AG10803 (cell line): ENCODE data around the gene ITPR1.

Experiments used
- DNase-seq: peaks from one replicate; pipeline ENCODE4 v3.0.0; 2010; ENCODE audit warnings: low read depth
- H3K4me3 ChIP-seq: 2 replicates; pipeline ENCODE4 v1.5.1; 2011; ENCODE audit warnings: mild to moderate bottlenecking, low read length, control low read depth
- TF ChIP-seq, protein P1 (sequence below): conservative IDR thresholded peaks from 2 replicates; pipeline ENCODE4 v1.5.1; 2011; ENCODE audit warnings: mild to moderate bottlenecking, low read length, control low read depth, inconsistent platforms

ITPR1 gene

DNA sequence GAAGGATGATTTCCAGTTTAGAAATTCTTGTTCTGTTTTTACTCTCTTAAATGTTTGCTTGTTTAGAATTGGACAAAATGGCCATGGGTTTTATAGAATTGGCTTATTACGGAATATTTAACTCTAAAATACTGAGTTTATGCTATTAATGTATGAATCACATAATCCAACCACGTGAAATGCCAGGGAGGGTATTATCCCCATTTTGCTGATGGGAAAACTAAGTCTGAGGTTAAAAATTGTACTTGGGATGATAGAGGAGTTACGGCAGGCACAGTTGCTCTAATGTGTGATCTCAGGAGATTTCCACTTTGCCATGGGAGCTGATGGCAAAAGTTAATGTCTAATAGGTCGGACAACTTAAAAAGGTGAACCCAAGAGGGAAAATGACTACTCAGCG lies 194.4 kb downstream of the ITPR1 start:
- TF ChIP-seq, protein P1, sequence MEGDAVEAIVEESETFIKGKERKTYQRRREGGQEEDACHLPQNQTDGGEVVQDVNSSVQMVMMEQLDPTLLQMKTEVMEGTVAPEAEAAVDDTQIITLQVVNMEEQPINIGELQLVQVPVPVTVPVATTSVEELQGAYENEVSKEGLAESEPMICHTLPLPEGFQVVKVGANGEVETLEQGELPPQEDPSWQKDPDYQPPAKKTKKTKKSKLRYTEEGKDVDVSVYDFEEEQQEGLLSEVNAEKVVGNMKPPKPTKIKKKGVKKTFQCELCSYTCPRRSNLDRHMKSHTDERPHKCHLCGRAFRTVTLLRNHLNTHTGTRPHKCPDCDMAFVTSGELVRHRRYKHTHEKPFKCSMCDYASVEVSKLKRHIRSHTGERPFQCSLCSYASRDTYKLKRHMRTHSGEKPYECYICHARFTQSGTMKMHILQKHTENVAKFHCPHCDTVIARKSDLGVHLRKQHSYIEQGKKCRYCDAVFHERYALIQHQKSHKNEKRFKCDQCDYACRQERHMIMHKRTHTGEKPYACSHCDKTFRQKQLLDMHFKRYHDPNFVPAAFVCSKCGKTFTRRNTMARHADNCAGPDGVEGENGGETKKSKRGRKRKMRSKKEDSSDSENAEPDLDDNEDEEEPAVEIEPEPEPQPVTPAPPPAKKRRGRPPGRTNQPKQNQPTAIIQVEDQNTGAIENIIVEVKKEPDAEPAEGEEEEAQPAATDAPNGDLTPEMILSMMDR, result no peak
- DNase-seq, result no peak

DNA sequence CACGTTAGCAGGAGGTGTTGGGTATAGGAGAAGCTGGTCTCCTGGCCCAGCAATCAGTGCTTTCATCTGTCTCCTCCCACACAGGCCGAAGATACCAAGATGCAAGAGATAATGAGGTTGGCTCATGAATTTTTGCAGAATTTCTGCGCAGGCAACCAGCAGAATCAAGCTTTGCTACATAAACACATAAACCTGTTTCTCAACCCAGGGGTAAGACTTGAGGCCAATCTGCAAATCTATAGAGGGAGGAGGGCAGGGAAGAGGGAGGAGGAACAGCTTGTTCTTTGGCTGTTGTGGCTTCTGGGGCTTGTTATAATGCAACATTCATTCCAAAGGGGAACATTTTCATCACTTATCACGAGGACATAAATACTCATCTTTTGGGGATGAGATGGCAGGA lies 195.3 kb downstream of the ITPR1 start:
- no peak overlapping the region for H3K4me3 ChIP-seq
- DNase-seq, result no peak
- TF ChIP-seq, protein P1, result no peak

More for the DNA sequence above, 194.4 kb downstream of the ITPR1 start:
- H3K4me3 ChIP-seq, result no peak overlapping the region

DNA sequence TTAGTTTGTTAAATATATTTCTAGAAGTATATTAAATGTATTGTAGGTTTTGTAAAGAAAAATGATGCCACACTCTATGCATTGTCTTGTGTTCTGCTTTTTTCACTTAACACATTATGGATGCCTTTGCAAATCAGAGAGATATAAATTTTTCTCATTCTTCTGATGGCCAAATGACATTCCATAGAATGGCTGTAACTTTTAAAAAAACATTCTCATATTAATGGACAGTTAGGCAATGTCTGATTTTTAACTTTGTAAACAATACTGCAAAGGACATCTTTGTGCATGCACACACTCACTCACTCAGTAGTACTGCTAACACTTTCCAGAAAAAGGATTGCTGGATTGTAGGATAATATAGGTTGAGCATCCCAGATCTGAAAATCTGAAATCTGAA lies 195.9 kb downstream of the ITPR1 start:
- TF ChIP-seq, protein P1, result no peak
- H3K4me3 ChIP-seq, result no peak overlapping the region
- DNase-seq, result no peak

DNA sequence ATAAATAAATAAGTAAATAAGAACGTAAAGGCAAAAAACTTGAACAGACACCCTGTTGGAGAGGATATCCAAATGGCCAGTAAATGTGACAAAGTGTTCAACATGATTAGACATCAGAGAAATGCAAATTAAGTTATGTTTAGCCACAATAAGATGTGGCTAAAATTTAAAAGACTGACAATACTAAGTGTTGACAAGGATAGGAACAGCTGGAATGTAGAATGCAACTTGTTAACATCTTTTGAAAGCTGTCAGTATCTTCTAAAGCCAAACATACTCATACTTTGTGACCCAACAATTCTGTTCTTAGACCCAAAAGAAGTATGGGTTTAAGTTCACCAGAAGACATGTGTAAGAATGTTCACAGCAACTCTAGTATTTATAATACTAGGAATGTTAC lies 197.1 kb downstream of the ITPR1 start:
- no peak for DNase-seq
- H3K4me3 ChIP-seq, result no peak overlapping the region
- TF ChIP-seq, protein P1, result no peak

DNA sequence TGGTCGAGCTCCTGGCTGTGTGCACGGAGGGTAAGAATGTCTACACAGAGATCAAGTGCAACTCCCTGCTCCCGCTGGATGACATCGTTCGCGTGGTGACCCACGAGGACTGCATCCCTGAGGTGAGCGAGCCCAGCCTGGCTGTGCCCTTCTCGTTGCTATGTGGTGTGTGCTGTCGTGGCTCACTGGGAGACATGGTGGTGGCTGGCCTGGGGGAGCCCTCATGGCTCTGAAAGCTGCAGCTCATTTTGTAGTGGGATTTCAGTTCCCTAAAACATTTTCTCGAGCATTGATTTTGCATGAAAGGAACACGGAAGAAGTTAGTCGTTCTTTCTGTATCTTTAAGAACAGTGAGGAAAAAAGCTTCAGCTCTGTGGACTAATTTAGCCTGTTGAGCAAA lies 200.5 kb downstream of the ITPR1 start:
- DNase-seq, result no peak
- TF ChIP-seq, protein P1, result no peak

DNA sequence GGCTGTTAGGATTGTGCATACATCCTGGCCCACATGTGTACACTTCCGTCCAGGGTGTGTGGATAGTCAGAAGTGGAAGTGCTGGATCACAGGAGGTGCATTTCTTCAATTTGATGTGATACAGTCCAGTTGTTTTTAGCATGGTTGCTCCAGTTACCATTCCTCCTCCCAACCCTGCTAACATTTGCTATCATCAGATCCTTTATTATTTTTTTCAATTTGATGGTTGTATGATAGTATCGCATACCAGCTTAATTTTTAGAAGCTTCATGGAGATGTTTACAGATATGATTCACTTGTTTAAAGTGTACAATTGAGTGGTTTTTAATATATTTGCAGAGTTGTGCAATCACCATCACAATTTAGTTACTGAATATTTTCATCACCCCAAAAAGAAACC lies 202.7 kb downstream of the ITPR1 start:
- DNase-seq, result no peak
- TF ChIP-seq, protein P1, result no peak
- H3K4me3 ChIP-seq, result no peak overlapping the region

More for the DNA sequence above, 200.5 kb downstream of the ITPR1 start:
- H3K4me3 ChIP-seq, result no peak overlapping the region

DNA sequence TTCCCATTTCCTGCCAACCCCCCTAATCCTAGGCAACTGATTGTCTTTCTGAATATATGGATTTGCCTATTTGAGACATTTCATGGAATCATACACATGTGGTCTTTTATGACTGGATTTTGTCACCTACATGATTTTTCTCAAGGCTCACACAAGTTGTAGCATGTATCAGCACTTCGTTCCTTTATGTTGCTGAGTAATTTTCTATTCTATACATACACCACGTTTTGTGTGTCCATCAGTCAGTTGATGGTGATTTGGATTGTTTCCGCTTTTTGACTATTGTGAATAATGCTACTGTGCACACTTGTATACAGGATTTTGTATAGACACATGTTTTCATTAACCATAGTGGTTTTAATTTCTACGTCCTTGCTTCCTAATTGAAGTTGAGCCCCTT lies 203.1 kb downstream of the ITPR1 start:
- no peak overlapping the region for H3K4me3 ChIP-seq
- DNase-seq, result no peak
- TF ChIP-seq, protein P1, result no peak
